Activated T-helper 9 cell treated with anti-CD3 and anti-CD28 coated beads, Interleukin-2, amount 50 U/mL, for 16 hours (primary cell): ENCODE measurements around the gene CNTN4.

ENCODE experiments used
- DNase-seq: peaks from one replicate; pipeline ENCODE4 v3.0.0-alpha.2; 2020; ENCODE audit warnings: low read depth

Gene CNTN4

GRCh38 chr3:2589336-2589969 lies 490.8 kb downstream of the CNTN4 start:
- DNase-seq: no peak

GRCh38 chr3:2595486-2595885 lies 496.8 kb downstream of the CNTN4 start:
- no peak for DNase-seq

- DNase-seq: no peak
These were observed 498.9 kb downstream of the CNTN4 start for GRCh38 chr3:2597615-2598014.

GRCh38 chr3:2599471-2599870 lies 500.8 kb downstream of the CNTN4 start:
- DNase-seq: no peak

GRCh38 chr3:2603692-2604289 lies 505.1 kb downstream of the CNTN4 start:
- no peak for DNase-seq

- DNase-seq: no peak
These were observed 515.9 kb downstream of the CNTN4 start for GRCh38 chr3:2614578-2614977.

GRCh38 chr3:2615080-2615479 lies 516.4 kb downstream of the CNTN4 start:
- no peak for DNase-seq

- DNase-seq: no peak
These were observed 524.8 kb downstream of the CNTN4 start for GRCh38 chr3:2623436-2623835.

GRCh38 chr3:2628117-2628516 lies 529.5 kb downstream of the CNTN4 start:
- DNase-seq: no peak

GRCh38 chr3:2635511-2635910 lies 536.8 kb downstream of the CNTN4 start:
- no peak for DNase-seq

- no peak for DNase-seq
These were observed 544.9 kb downstream of the CNTN4 start for GRCh38 chr3:2643606-2644005.

- no peak for DNase-seq
These were observed 546.3 kb downstream of the CNTN4 start for GRCh38 chr3:2645001-2645400.

- no peak for DNase-seq
These were observed 552.1 kb downstream of the CNTN4 start for GRCh38 chr3:2650746-2651145.

- no peak for DNase-seq
These were observed 553.7 kb downstream of the CNTN4 start for GRCh38 chr3:2652386-2652785.

GRCh38 chr3:2653706-2654105 lies 555.0 kb downstream of the CNTN4 start:
- no peak for DNase-seq

GRCh38 chr3:2655229-2655701 lies 556.6 kb downstream of the CNTN4 start:
- no peak for DNase-seq

GRCh38 chr3:2656806-2657777 lies 558.4 kb downstream of the CNTN4 start:
- DNase-seq: no peak

GRCh38 chr3:2657971-2658370 lies 559.3 kb downstream of the CNTN4 start:
- no peak for DNase-seq

- DNase-seq: no peak
These were observed 561.2 kb downstream of the CNTN4 start for GRCh38 chr3:2659896-2660295.

GRCh38 chr3:2661078-2661477 lies 562.4 kb downstream of the CNTN4 start:
- no peak for DNase-seq

GRCh38 chr3:2677501-2677900 lies 578.8 kb downstream of the CNTN4 start:
- no peak for DNase-seq

- no peak for DNase-seq
These were observed 581.6 kb downstream of the CNTN4 start for GRCh38 chr3:2680236-2680635.

GRCh38 chr3:2684046-2684445 lies 585.4 kb downstream of the CNTN4 start:
- no peak for DNase-seq
